ENCODE measurements around the gene RIC8A.
"Not testable (repeated sequence)": the region's sequence is repeated elsewhere in the genome, so short reads cannot be mapped to it uniquely, and the experiment has no call there.

RIC8A gene

GRCh38 chr11:217704-218103 is 10.2 kb downstream of the RIC8A start:
- DNase-seq (ENCODE audit: low read depth in 2 of 2, low spot score in 1 of 2) = no peak

DNA sequence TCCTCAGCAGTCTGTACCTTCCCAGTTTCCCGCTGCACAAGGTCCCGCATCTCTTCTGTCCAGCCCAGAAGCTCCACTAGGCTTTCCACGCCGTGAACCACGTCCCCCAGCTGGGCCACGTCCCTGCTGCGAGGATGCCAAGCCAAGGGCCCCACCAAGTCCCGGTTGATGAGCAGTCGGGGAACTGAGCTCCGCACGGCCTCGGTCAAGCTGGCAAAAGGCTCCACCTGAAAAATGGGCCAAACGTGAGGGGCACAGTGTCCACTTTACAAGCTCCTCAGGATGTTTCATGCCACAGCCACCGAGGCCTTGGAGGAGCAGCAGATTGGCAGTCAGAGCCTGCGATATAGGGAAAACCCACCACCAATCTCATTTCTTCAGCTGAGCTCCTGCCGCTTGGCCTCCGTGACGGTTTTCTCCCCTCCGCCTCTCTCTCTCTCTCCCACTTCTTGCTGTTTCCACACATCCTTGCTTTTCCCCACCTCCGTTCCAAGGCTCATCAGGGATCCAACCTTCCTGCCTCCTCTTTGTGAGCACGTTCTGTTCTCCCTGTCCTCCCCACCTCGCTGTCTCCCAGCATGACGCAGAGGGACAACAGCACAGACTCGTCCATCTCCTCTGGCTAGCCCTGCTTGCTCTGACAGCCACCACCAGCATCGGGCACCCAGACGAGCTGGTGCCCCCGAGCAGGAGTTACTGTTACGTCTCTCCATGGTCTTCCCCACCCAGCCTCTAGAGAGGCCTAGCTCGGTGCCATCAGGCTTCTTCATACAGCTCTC is 11.5 kb downstream of the RIC8A start:
- no peak for DNase-seq (ENCODE audit: low read depth in 2 of 2, low spot score in 1 of 2)

DNA sequence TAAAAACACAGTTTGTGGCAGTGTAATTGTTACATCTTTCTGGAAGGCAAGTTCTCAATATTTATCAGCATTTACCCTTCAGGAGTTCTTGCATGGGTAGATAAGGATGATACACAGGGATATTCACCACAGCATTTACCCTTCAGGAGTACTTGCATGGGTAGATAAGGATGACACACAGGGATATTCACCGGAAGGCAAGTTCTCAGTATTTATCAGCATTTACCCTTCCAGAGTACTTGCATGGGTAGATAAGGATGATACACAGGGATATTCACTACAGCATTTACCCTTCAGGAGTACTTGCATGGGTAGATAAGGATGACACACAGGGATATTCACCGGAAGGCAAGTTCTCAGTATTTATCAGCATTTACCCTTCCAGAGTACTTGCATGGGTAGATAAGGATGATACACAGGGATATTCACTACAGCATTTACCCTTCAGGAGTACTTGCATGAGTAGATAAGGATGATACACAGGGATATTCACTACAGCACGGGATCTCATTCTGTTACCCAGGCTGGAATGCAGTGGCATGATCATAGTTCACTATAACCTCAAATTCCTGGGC is 13.2 kb downstream of the RIC8A start:
- not testable (repeated sequence) for DNase-seq (ENCODE audit: low read depth in 2 of 2, low spot score in 1 of 2)

- DNase-seq (ENCODE audit: low read depth in 2 of 2, low spot score in 1 of 2) = no peak
Observed at GRCh38 chr11:221539-221938, 14.0 kb downstream of the RIC8A start.

DNA sequence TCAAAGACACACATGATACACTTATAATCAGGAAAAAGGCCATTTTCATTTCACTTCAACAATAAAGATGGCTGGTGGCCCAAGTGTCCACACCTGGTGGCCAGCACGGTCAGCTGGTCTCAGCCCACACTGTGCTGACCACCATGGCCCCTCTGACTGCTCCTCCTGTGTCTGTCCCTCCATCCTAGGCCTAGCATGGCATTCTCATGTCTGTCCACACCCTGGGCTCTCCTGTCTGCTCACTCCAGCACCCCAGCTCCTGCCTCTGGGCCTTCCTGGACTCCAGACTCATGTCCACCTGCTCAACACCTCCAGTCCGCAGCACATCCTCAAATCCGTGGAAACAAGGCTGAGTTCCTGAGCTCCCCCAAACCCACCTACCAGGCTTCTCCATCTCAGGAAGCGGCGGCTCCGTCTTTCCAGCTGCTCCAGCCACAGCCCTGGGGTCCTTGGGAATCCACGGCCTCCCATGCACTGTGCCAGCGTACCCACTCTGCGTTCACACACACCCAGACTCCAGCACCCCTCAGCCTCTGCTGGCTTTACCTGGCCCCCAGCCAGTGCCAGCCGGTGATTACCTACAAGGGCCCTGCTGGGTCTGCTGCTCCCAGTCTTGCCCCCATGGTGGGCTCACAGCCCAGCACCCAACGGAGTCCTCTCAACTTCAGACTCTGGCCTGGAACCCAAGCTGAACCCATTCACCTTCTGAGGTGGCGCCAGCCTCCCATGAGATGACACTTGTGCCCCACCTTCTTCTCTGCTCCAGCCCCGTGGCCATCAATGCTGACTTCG is 14.7 kb downstream of the RIC8A start:
- DNase-seq (ENCODE audit: low read depth in 2 of 2, low spot score in 1 of 2) = no peak

DNA sequence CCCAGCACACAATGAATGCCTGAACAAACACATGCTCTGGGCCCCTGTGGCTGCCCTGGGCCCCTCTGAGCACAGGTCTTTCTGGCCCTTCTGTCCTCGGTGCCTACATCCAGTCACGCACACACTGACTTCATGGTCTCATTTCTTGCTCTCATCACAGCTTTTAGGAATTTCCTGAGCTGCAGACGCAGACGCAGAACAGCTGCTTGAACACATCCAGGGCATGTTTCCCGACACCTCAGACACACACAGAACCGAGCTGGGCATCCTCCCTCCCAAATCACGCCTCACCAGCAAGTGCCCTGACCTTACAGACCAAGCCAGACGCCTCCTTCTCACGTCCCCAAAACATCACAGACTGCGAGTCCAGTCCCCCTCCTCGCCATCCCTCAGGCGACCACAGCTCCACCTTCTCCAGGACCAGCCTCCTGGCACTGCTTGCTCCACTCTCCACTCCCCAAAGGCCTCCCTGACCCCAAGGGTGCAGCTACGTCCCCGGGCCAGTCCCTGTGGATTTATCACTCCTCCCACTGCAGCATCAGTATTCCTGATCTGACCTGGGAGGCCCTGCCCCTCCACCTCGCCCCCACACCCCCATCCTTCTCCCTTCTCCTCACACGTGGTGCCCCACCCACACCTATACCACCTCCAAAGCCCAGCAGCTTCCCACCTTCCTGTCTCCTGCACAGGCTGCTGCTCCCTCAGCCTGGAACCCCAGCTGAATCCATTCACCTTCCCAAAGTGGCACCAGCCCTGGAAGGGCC is 15.7 kb downstream of the RIC8A start:
- no peak for DNase-seq (ENCODE audit: low read depth in 2 of 2, low spot score in 1 of 2)

DNA sequence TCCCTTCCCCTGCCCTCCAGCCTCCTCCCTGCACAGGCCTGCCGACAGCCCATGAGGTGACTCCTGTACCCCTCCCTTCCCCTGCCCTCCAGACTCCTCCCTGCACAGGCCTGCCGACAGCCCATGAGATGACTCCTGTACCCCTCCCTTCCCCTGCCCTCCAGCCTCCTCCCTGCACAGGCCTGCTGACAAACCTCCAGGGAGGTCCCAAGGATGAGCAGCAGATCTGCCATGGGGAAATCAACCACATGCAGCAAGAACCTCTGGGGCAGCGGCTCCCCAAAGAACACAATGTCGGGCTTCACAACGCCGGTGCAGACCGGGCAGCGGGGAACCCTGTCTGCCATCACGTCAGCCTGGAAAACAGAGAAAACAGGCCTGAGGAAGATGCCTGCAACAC is 16.4 kb downstream of the RIC8A start:
- no peak for DNase-seq (ENCODE audit: low read depth in 2 of 2, low spot score in 1 of 2)

GRCh38 chr11:224424-224823 is 16.9 kb downstream of the RIC8A start:
- no peak for DNase-seq (ENCODE audit: low read depth in 2 of 2, low spot score in 1 of 2)

DNA sequence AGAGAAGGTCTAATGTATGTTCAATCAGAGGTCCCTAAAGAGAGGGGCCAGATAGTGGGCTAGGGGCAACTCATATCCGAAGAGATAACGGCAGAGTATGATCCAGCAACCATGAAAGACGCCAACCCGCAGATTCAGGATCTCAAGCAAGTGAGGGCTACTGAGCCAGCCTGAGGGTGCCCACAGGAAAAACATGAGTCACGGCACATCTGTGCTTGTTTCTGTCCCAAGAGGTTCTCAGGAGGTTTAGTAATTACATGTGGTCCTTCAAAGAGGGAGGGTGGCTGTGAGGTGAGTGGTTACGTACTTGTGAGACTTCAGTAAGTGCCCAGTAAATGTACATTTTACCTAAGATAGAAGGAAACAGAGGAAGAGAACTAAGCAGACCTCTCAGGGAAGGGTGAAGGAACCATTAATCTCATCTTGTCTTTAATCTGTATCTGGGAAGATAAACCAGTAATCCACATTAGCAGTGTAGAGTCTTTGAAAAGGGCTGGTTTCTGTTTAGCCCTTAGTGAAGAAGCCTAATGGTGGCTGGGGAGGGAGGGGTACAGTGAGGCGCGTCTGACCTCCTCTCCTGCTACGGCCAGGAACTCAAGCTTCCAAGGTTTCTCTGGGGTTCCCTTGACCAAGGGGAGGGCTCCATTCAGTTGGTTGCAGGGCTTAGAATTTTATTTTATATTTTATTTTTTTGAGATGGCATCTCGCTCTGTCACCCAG is 18.4 kb downstream of the RIC8A start:
- DNase-seq (ENCODE audit: low read depth in 2 of 2, low spot score in 1 of 2) = no peak

GRCh38 chr11:227824-228379 is 20.4 kb downstream of the RIC8A start:
- DNase-seq (ENCODE audit: low read depth in 2 of 2, low spot score in 1 of 2) = no peak

DNA sequence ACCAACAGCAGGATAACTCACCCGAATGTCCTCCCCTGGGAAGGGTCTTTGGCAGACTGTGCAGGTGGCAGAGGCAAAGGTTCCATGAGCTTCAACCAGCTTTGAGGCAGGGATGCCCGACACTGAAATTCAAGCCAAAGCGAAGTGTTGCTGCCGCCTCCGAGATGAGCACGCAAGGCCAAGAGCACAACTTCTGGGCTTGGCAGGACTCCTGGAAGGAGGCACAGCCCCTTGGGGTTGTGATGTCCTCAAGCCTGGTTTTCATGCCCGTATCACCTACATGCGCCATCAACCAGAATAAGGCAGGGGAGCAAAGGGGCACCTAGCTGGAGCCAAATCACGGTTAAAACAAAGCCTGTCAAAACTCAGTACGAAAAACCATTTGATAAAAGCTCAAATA is 22.9 kb downstream of the RIC8A start:
- no peak for DNase-seq (ENCODE audit: low read depth in 2 of 2, low spot score in 1 of 2)

GRCh38 chr11:232783-233565 is 25.5 kb downstream of the RIC8A start:
- DNase-seq (ENCODE audit: low read depth in 2 of 2, low spot score in 1 of 2) = no peak

GRCh38 chr11:235180-235579 is 27.7 kb downstream of the RIC8A start:
- DNase-seq (ENCODE audit: low read depth in 2 of 2, low spot score in 1 of 2) = no peak

GRCh38 chr11:235609-235996 is 28.1 kb downstream of the RIC8A start:
- peak in 1 of 2 donors; percentile 35 for DNase-seq (ENCODE audit: low read depth in 2 of 2, low spot score in 1 of 2)

GRCh38 chr11:235997-236773 is 28.7 kb downstream of the RIC8A start, which contains the start of gene SIRT3:
SIRT3 (minus strand) TSS chr11:236342; CDS start chr11:236328, 14 bp downstream.
- DNase-seq (ENCODE audit: low read depth in 2 of 2, low spot score in 1 of 2) = peak; percentile 64 to 76

- DNase-seq (ENCODE audit: low read depth in 2 of 2, low spot score in 1 of 2) = peak; percentile 78 to 81
Observed at GRCh38 chr11:236774-237767, 29.6 kb downstream of the RIC8A start, which contains the start of gene PSMD13. PSMD13 (plus strand) TSS chr11:236976; CDS start chr11:237050, 74 bp downstream.

GRCh38 chr11:238346-238745 is 30.8 kb downstream of the RIC8A start:
- not testable (repeated sequence) for DNase-seq (ENCODE audit: low read depth in 2 of 2, low spot score in 1 of 2)

Data from stimulated activated CD8-positive, alpha-beta memory T cell treated with anti-CD3 and anti-CD28 coated beads, Interleukin-4, amount 100 ng/mL, for 1 hour (primary cell).